Gastroesophageal sphincter (tissue), 3 donors: ENCODE results near the gene RNF187.

Experiments used
- CTCF ChIP-seq, 4 experiments: fragments of 200-600 bp in 2 of 4; fragments of 450-650 bp in 2 of 4; sonication (generic) in 1 of 4; IDR thresholded peaks; one replicate each; pipeline ENCODE4 v1.5.1; 2017 to 2019; ENCODE audit warnings: antibody characterized with exemption in 4 of 4, mild to moderate bottlenecking in 2 of 4, moderate library complexity in 2 of 4
- EP300 ChIP-seq: sonication (generic); formaldehyde crosslinking; IDR thresholded peaks from one replicate; pipeline ENCODE4 v1.6.1; 2017; ENCODE audit warnings: antibody characterized with exemption, mild to moderate bottlenecking
- POLR2A ChIP-seq, 2 donors: fragments of 450-650 bp; IDR thresholded peaks; one replicate each; pipeline ENCODE4 v1.6.1; 2017; ENCODE audit warnings: antibody characterized with exemption in 2 of 2, mild to moderate bottlenecking in 2 of 2, moderate library complexity in 1 of 2
- POLR2AphosphoS5 ChIP-seq: sonication (generic); formaldehyde crosslinking; IDR thresholded peaks from one replicate; pipeline ENCODE4 v1.6.1; 2017; ENCODE audit warnings: antibody characterized with exemption

GRCh38 chr1:228515200-228515834 is 28.1 kb downstream of the RNF187 start:
- TF ChIP-seq CTCF (IDR thresholded peaks at IDR 0.05), result peak in 3 of 4 experiments; percentile 48 to 64 (median 58)
- no peak for TF ChIP-seq POLR2AphosphoS5
- TF ChIP-seq EP300, result no peak
- TF ChIP-seq POLR2A (IDR thresholded peaks at IDR 0.05), result no peak
